Measurements from ENCODE around the gene HTR7.
"Not testable (repeated sequence)": the region's sequence is repeated elsewhere in the genome, so short reads cannot be mapped to it uniquely, and the experiment has no call there.

HTR7 gene

GRCh38 chr10:90858461-90858968 lies 676 bp upstream of the HTR7 start:
- DNase-seq (ENCODE audit: low spot score) = no peak

- no peak for DNase-seq (ENCODE audit: low spot score)
Observed at GRCh38 chr10:90856964-90857634, 740 bp downstream of the HTR7 start.

- no peak for DNase-seq (ENCODE audit: low spot score)
Observed at GRCh38 chr10:90856261-90856660, 1.6 kb downstream of the HTR7 start.

GRCh38 chr10:90855126-90855525 lies 2.7 kb downstream of the HTR7 start:
- no peak for DNase-seq (ENCODE audit: low spot score)

GRCh38 chr10:90849956-90850749 lies 7.7 kb downstream of the HTR7 start:
- DNase-seq (ENCODE audit: low spot score) = no peak

- DNase-seq (ENCODE audit: low spot score) = no peak
Observed at GRCh38 chr10:90847436-90847835, 10.4 kb downstream of the HTR7 start.

- DNase-seq (ENCODE audit: low spot score) = no peak
Observed at GRCh38 chr10:90846746-90847145, 11.1 kb downstream of the HTR7 start.

- DNase-seq (ENCODE audit: low spot score) = no peak
Observed at GRCh38 chr10:90845726-90846125, 12.1 kb downstream of the HTR7 start.

- no peak for DNase-seq (ENCODE audit: low spot score)
Observed at GRCh38 chr10:90842725-90843124, 15.1 kb downstream of the HTR7 start.

GRCh38 chr10:90837486-90837885 lies 20.4 kb downstream of the HTR7 start:
- DNase-seq (ENCODE audit: low spot score) = no peak

- no peak for DNase-seq (ENCODE audit: low spot score)
Observed at GRCh38 chr10:90834326-90834725, 23.5 kb downstream of the HTR7 start.

- DNase-seq (ENCODE audit: low spot score) = no peak
Observed at GRCh38 chr10:90832111-90832510, 25.7 kb downstream of the HTR7 start.

GRCh38 chr10:90822508-90822907 lies 35.3 kb downstream of the HTR7 start:
- no peak for DNase-seq (ENCODE audit: low spot score)

GRCh38 chr10:90821864-90822263 lies 36.0 kb downstream of the HTR7 start:
- DNase-seq (ENCODE audit: low spot score) = not testable (repeated sequence)

- DNase-seq (ENCODE audit: low spot score) = no peak
Observed at GRCh38 chr10:90819911-90820310, 37.9 kb downstream of the HTR7 start.

GRCh38 chr10:90818736-90819135 lies 39.1 kb downstream of the HTR7 start:
- no peak for DNase-seq (ENCODE audit: low spot score)

GRCh38 chr10:90817128-90817889 lies 40.5 kb downstream of the HTR7 start:
- no peak for DNase-seq (ENCODE audit: low spot score)

- no peak for DNase-seq (ENCODE audit: low spot score)
Observed at GRCh38 chr10:90816466-90816865, 41.4 kb downstream of the HTR7 start.

GRCh38 chr10:90813594-90814365 lies 44.1 kb downstream of the HTR7 start:
- DNase-seq (ENCODE audit: low spot score) = no peak

- not testable (repeated sequence) for DNase-seq (ENCODE audit: low spot score)
Observed at GRCh38 chr10:90807106-90807505, 50.7 kb downstream of the HTR7 start.

- DNase-seq (ENCODE audit: low spot score) = no peak
Observed at GRCh38 chr10:90806677-90807076, 51.2 kb downstream of the HTR7 start.

GRCh38 chr10:90805206-90805605 lies 52.6 kb downstream of the HTR7 start:
- DNase-seq (ENCODE audit: low spot score) = no peak
